Colonic mucosa (tissue), 4 donors: ENCODE results near the gene SRRM3. TPM values are rescaled to one million over a fixed set of nuclear protein-coding genes. Genes with fewer than 3 reads are reported as not detected.
A peak's percentile ranks its signal among the peaks of the same experiment; 100 is the strongest.

Experiments used
- DNase-seq: peaks from one replicate; pipeline ENCODE4 v3.0.0-alpha.2; 2020
- H3K27ac ChIP-seq: fragments of 200-600 bp; one replicate; pipeline ENCODE4 v1.8.0; 2021
- H3K27me3 ChIP-seq: fragments of 200-600 bp; one replicate; pipeline ENCODE4 v1.8.0; 2021
- H3K36me3 ChIP-seq: fragments of 200-600 bp; one replicate; pipeline ENCODE4 v1.8.0; 2021
- H3K4me1 ChIP-seq: fragments of 200-600 bp; one replicate; pipeline ENCODE4 v1.8.0; 2021; ENCODE audit warnings: mild to moderate bottlenecking
- H3K4me3 ChIP-seq: fragments of 200-600 bp; one replicate; pipeline ENCODE4 v1.8.0; 2021
- H3K9ac ChIP-seq, 2 donors: one replicate each; pipeline ENCODE4 v1.7.0; 2013; ENCODE audit warnings: control low read depth in 2 of 2, low read depth in 2 of 2, low read length in 2 of 2
- H3K9me3 ChIP-seq: fragments of 200-600 bp; one replicate; pipeline ENCODE4 v1.8.0; 2021
- CTCF ChIP-seq: fragments of 200-600 bp; IDR thresholded peaks from one replicate; pipeline ENCODE4 v1.8.0; 2022; ENCODE audit warnings: antibody characterized with exemption, mild to moderate bottlenecking
- intact Hi-C: fragments of 100-400 bp; cut with DNase I; formaldehyde crosslinking; loops from one replicate; pipeline ENCODE4 v1.14.1; 2022
- total RNA-seq, 2 donors: library from RNA; stranded (reverse); fragmentation: NEBNext Ultra II Directional in 1 of 2; extraction: Animal tissue kit (Norgen Biotek cat#: 25700) in 1 of 2; gene quantifications; one replicate each; pipeline ENCODE4 v1.2.1, GENCODE V29; 2021
- donor health status: healthy.
- donor health status: DM: no; HTN: no; CAD: no.
- donor health status: DM: no; HTN: no; CAD: no.

Gene SRRM3
- total RNA-seq, 2 donors from 2014 or later: 0.64 to 0.67 TPM

DNA sequence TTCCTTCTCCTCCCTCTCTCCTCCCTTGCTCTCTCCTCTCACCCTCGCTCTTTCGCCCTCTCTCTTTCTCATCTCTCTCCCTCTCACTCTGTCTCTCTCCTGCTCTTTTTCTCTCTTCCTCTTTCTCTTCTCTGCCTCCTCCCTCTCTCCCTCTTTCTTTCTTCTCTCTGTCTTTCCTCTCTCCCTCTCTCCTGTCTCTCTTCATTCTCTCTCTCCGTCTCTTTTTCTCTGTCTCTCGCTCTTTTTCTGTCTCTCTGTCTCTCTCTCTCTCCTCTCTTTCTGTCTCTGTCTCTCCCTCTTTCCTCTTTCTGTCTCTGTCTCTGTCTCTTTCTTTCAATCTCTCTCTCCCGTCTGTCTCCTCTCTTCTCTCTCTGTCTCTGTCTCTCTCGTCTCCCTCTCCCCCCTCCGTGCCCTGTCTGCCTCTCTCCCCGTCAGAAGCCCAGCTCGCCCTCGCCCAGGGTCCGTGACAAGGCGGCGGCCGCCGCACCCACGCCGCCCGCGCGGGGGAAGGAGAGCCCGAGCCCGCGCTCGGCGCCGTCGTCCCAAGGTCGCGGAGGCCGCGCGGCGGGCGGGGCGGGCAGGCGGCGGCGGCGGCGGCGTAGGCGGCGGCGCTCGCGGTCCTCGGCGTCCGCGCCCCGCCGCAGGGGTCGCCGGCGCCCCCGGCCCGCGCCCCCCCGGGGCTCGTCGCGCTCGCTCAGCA lies 79.5 kb downstream of the SRRM3 start:
- Histone ChIP-seq H3K27me3 (peaks cover 23% of the 10 kb centered on the region), H3K9ac (no peak overlapping the region), H3K9me3 (no peaks in the 10 kb centered on the region), H3K4me1 (no peaks in the 10 kb centered on the region), H3K36me3 (no peaks in the 10 kb centered on the region), H3K4me3 (peak overlapping the region; percentile 7), H3K27ac (no peak overlapping the region)
- no peak for TF ChIP-seq CTCF
- no peak for DNase-seq
- intact Hi-C loops: no loop called here

GRCh38 chr7:76281706-76282343 lies 80.1 kb downstream of the SRRM3 start:
- Histone ChIP-seq H3K36me3 (no peaks in the 10 kb centered on the region), H3K9ac (peak overlapping the region in 1 of 2 donors; percentile 12), H3K27me3 (peaks cover 23% of the 10 kb centered on the region), H3K4me1 (no peaks in the 10 kb centered on the region), H3K9me3 (no peaks in the 10 kb centered on the region), H3K4me3 (peak overlapping the region; percentile 7), H3K27ac (no peak overlapping the region)
- TF ChIP-seq CTCF: no peak
- no peak for DNase-seq
- intact Hi-C loops: no loop called here

DNA sequence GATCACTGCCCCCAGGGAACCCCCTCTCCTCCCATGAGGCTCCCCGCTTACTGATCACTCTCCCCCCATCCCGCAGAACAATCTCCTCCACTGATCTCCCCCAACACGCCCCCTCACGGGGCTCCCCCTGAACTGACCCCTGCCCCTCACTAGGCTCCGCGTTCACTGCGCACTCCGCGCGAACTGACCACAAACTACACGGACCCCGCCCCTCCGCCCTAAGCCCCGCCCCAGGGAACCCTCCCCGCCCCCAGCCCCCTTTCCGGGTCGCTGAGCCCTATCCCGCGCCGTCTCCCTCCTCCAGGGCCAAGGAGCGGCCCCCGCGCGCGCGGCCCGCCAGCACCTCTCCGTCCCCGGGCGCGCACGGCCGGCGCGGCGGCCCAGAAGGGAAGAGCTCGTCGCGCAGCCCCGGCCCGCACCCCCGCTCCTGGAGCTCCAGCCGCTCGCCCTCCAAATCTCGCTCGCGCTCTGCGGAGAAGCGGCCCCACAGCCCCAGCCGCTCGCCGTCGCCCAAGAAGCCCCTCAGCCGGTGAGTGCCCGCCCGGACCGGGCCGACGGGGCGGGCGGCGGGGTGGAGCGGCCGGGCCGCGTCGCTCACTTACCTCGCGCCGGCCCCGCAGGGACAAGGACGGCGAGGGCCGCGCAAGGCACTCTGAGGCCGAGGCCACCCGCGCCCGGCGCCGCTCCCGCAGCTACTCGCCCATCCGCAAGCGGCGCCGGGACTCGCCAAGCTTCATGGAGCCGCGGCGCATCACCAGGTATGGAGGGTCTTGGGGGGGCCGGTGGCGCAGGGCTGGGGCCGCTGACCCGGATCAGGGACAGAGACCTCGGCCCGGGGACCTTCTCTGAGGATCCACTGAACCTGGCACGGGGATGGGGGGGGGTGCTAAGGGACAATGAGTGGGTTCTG lies 80.9 kb downstream of the SRRM3 start:
- Histone ChIP-seq H3K9ac (peak overlapping the region in 1 of 2 donors; percentile 12), H3K27me3 (peaks cover 23% of the 10 kb centered on the region), H3K36me3 (no peaks in the 10 kb centered on the region), H3K4me3 (peak overlapping the region; percentile 42), H3K9me3 (no peaks in the 10 kb centered on the region), H3K4me1 (no peaks in the 10 kb centered on the region), H3K27ac (no peak overlapping the region)
- no peak for TF ChIP-seq CTCF
- intact Hi-C loops: no loop called here
- no peak for DNase-seq

DNA sequence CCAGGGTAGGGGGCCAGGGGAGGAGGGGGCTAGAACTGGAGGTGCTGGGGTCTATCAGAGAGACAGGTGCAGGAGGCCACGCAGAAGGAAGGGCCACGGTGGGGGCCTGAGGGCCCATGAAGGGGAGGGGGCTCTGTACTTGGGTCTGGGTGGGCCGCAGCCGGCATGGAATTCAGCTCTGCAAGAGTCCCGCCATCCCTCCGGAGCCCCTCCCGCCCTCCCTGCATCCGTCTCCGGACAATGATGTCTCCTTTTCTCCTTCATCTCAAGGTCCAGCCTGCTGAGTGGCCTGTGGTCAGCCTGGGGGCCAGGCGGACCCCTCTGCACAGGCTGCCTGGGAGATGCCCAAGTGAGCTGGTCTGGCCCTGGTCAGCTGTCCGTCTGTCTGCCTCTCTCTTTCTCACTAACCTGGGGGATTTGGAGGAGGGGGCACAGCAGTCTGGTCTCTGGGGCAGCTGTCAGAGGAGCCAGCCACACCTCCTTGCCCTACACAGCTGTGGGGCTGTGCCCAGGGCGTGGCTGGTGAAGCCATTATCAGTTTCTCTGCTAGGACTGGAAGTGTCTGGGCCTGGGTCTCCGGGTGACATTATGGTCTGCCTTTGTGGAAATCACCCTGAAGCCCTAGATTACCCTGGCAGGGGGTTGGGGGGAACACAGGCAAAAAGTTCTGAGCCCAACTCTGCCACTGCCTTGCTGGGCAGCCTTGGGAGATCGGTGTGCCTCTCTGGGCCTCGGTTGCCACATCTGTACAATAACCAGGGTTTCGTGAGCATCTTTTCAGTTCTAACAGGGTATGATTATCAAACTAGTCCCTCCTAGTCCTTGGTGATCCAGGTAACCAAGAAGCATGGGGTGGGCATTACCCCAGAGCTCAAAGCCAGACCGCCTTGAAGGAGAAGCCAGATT lies 81.8 kb downstream of the SRRM3 start:
- no peak for DNase-seq
- Histone ChIP-seq H3K4me1 (no peaks in the 10 kb centered on the region), H3K27me3 (peaks cover 23% of the 10 kb centered on the region), H3K9me3 (no peaks in the 10 kb centered on the region), H3K27ac (no peak overlapping the region), H3K9ac (no peak overlapping the region), H3K36me3 (no peaks in the 10 kb centered on the region), H3K4me3 (no peak overlapping the region)
- TF ChIP-seq CTCF: no peak
- intact Hi-C loops: no loop called here
